Loucy (cell line): Measurements from ENCODE around the gene KCNA5.
A peak's percentile ranks its signal among the peaks of the same experiment; 100 is the strongest.

Experiments used
- H2AFZ ChIP-seq: fragments of 200-600 bp; sonication (generic); 2 replicates; pipeline ENCODE4 v1.6.0; 2016; ENCODE audit warnings: antibody characterized with exemption, mild to moderate bottlenecking, low read length, moderate library complexity
- H3F3A ChIP-seq: fragments of 200-600 bp; 2 replicates; pipeline ENCODE4 v1.6.0; 2016; ENCODE audit warnings: antibody characterized with exemption, low read depth, mild to moderate bottlenecking
- H3K27me3 ChIP-seq: fragments of 200-600 bp; sonication (generic); 2 replicates; pipeline ENCODE4 v1.6.1; 2014; ENCODE audit warnings: low read length, mild to moderate bottlenecking; ENCODE audit not compliant: insufficient read depth, poor library complexity, severe bottlenecking
- H3K36me3 ChIP-seq: fragments of 200-600 bp; sonication (generic); 2 replicates; pipeline ENCODE4 v1.6.1; 2016; ENCODE audit warnings: low read length; ENCODE audit not compliant: insufficient read depth
- H3K4me1 ChIP-seq: fragments of 200-600 bp; sonication (generic); 2 replicates; pipeline ENCODE4 v1.5.1; 2014; ENCODE audit warnings: low read length, mild to moderate bottlenecking; ENCODE audit not compliant: insufficient read depth, poor library complexity, severe bottlenecking
- H3K4me2 ChIP-seq: fragments of 200-600 bp; sonication (generic); 2 replicates; pipeline ENCODE4 v1.6.0; 2014; ENCODE audit warnings: antibody characterized with exemption, low read length, low read depth, mild to moderate bottlenecking; ENCODE audit not compliant: poor library complexity, severe bottlenecking
- H3K4me3 ChIP-seq: fragments of 200-600 bp; sonication (generic); 2 replicates; pipeline ENCODE4 v1.5.1; 2014; ENCODE audit warnings: low read length, mild to moderate bottlenecking, mixed read lengths; ENCODE audit not compliant: poor library complexity, severe bottlenecking
- H3K79me2 ChIP-seq: fragments of 200-600 bp; sonication (generic); 2 replicates; pipeline ENCODE4 v1.6.1; 2014; ENCODE audit warnings: low read length; ENCODE audit not compliant: insufficient read depth
- H3K9ac ChIP-seq: fragments of 200-600 bp; sonication (generic); 2 replicates; pipeline ENCODE4 v1.6.0; 2014; ENCODE audit warnings: mild to moderate bottlenecking, low read depth, low read length, moderate library complexity; ENCODE audit not compliant: poor library complexity, severe bottlenecking
- H3K9me2 ChIP-seq: fragments of 200-600 bp; sonication (generic); replicated peaks from 2 replicates; pipeline ENCODE4 v1.6.1; 2016; ENCODE audit warnings: low read depth, low read length, mixed read lengths
- H3K9me3 ChIP-seq: fragments of 200-600 bp; sonication (generic); 2 replicates; pipeline ENCODE4 v1.6.1; 2014; ENCODE audit warnings: mild to moderate bottlenecking, antibody characterized with exemption, low read length, low read depth; ENCODE audit not compliant: insufficient read depth
- H4K20me1 ChIP-seq: fragments of 200-600 bp; sonication (generic); 2 replicates; pipeline ENCODE4 v1.6.0; 2014; ENCODE audit warnings: antibody characterized with exemption, low read length, mild to moderate bottlenecking; ENCODE audit not compliant: insufficient read depth, poor library complexity, severe bottlenecking
- EZH2phosphoT487 ChIP-seq: fragments of 200-600 bp; IDR thresholded peaks from 2 replicates; pipeline ENCODE4 v1.6.1; 2018; ENCODE audit warnings: antibody characterized with exemption, mild to moderate bottlenecking, moderate library complexity, borderline replicate concordance
- TF ChIP-seq, protein P1 (sequence below): fragments of 200-600 bp; sonication (generic); conservative IDR thresholded peaks from 2 replicates; pipeline ENCODE4 v1.5.1; 2014; ENCODE audit warnings: mild to moderate bottlenecking, antibody characterized with exemption, low read length

The KCNA5 gene

GRCh38 chr12:5071496-5071895, 27.8 kb downstream of the KCNA5 start:
- Histone ChIP-seq H3K4me2 (no peak overlapping the region), H4K20me1 (no peaks in the 10 kb centered on the region), H3K27me3 (no peaks in the 10 kb centered on the region), H3K79me2 (no peaks in the 10 kb centered on the region), H3K9ac (no peak overlapping the region), H2AFZ (no peak overlapping the region), H3K9me2 (no peaks in the 10 kb centered on the region), H3K9me3 (no peaks in the 10 kb centered on the region), H3K4me1 (no peaks in the 10 kb centered on the region), H3K4me3 (no peak overlapping the region), H3K36me3 (no peaks in the 10 kb centered on the region), H3F3A (no peaks in the 10 kb centered on the region)
- TF ChIP-seq, protein P1, sequence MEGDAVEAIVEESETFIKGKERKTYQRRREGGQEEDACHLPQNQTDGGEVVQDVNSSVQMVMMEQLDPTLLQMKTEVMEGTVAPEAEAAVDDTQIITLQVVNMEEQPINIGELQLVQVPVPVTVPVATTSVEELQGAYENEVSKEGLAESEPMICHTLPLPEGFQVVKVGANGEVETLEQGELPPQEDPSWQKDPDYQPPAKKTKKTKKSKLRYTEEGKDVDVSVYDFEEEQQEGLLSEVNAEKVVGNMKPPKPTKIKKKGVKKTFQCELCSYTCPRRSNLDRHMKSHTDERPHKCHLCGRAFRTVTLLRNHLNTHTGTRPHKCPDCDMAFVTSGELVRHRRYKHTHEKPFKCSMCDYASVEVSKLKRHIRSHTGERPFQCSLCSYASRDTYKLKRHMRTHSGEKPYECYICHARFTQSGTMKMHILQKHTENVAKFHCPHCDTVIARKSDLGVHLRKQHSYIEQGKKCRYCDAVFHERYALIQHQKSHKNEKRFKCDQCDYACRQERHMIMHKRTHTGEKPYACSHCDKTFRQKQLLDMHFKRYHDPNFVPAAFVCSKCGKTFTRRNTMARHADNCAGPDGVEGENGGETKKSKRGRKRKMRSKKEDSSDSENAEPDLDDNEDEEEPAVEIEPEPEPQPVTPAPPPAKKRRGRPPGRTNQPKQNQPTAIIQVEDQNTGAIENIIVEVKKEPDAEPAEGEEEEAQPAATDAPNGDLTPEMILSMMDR, result no peak
- TF ChIP-seq EZH2phosphoT487, result no peak

GRCh38 chr12:5072311-5072710, 28.6 kb downstream of the KCNA5 start:
- Histone ChIP-seq H3K4me2 (no peak overlapping the region), H2AFZ (no peak overlapping the region), H3K9me2 (no peaks in the 10 kb centered on the region), H3F3A (no peaks in the 10 kb centered on the region), H3K79me2 (no peaks in the 10 kb centered on the region), H4K20me1 (no peaks in the 10 kb centered on the region), H3K4me1 (no peaks in the 10 kb centered on the region), H3K9ac (no peak overlapping the region), H3K27me3 (no peaks in the 10 kb centered on the region), H3K9me3 (no peaks in the 10 kb centered on the region), H3K36me3 (no peaks in the 10 kb centered on the region), H3K4me3 (no peak overlapping the region)
- TF ChIP-seq, protein P1, result no peak
- TF ChIP-seq EZH2phosphoT487, result no peak

GRCh38 chr12:5073054-5073453, 29.4 kb downstream of the KCNA5 start:
- Histone ChIP-seq H3F3A (no peaks in the 10 kb centered on the region), H2AFZ (no peak overlapping the region), H3K4me3 (no peak overlapping the region), H3K4me1 (no peaks in the 10 kb centered on the region), H3K9ac (no peak overlapping the region), H3K9me2 (no peaks in the 10 kb centered on the region), H3K36me3 (no peaks in the 10 kb centered on the region), H3K4me2 (no peak overlapping the region), H3K79me2 (no peaks in the 10 kb centered on the region), H4K20me1 (no peaks in the 10 kb centered on the region), H3K9me3 (no peaks in the 10 kb centered on the region), H3K27me3 (no peaks in the 10 kb centered on the region)
- TF ChIP-seq EZH2phosphoT487, result no peak
- TF ChIP-seq, protein P1, result peak; percentile 46
